Liver (tissue), 9 donors: ENCODE results near the gene RICTOR. TPM values are rescaled to one million over a fixed set of nuclear protein-coding genes. Genes with fewer than 3 reads are reported as not detected.

Experiments
- DNase-seq: peaks from one replicate; pipeline ENCODE4 v3.0.0-alpha.2; 2017; ENCODE audit warnings: low spot score
- H3K27ac ChIP-seq, 2 donors: one replicate each; pipeline ENCODE4 v1.7.0; 2013; ENCODE audit warnings: inconsistent platforms in 2 of 2, low read length in 2 of 2, control low read depth in 1 of 2, low read depth in 1 of 2, mild to moderate bottlenecking in 1 of 2
- H3K27me3 ChIP-seq, 4 donors: one replicate each; pipeline versions ENCODE4 v1.6.1 to v1.7.0; 2013; ENCODE audit warnings: low read length in 3 of 4, inconsistent platforms in 1 of 4, mild to moderate bottlenecking in 1 of 4, moderate library complexity in 1 of 4; ENCODE audit not compliant: control insufficient read depth in 4 of 4, insufficient read depth in 4 of 4
- H3K36me3 ChIP-seq, 4 donors: one replicate each; pipeline versions ENCODE4 v1.6.1 to v1.7.0; 2013; ENCODE audit warnings: low read length in 3 of 4, mild to moderate bottlenecking in 3 of 4, low read depth in 1 of 4, moderate library complexity in 1 of 4; ENCODE audit not compliant: control insufficient read depth in 4 of 4, insufficient read depth in 3 of 4
- H3K4me1 ChIP-seq, 4 donors: one replicate each; pipeline versions ENCODE4 v1.6.1 to v1.7.0; 2013; ENCODE audit warnings: low read length in 3 of 4, mild to moderate bottlenecking in 3 of 4, moderate library complexity in 1 of 4; ENCODE audit not compliant: control insufficient read depth in 4 of 4, insufficient read depth in 4 of 4
- H3K4me3 ChIP-seq, 3 donors: one replicate each; pipeline versions ENCODE4 v1.6.1 to v1.7.0; 2013; ENCODE audit warnings: low read length in 3 of 3, control low read depth in 1 of 3, low read depth in 1 of 3, mild to moderate bottlenecking in 1 of 3
- H3K9ac ChIP-seq, 2 donors: one replicate each; pipeline ENCODE4 v1.7.0; 2013; ENCODE audit warnings: low read length in 2 of 2, mild to moderate bottlenecking in 2 of 2, moderate library complexity in 2 of 2, control low read depth in 1 of 2, low read depth in 1 of 2
- H3K9me3 ChIP-seq, 4 donors: one replicate each; pipeline versions ENCODE4 v1.6.1 to v1.7.0; 2013; ENCODE audit warnings: low read length in 3 of 4; ENCODE audit not compliant: control insufficient read depth in 4 of 4
- EGR1 ChIP-seq, 2 donors: IDR thresholded peaks; 2 replicates each; pipeline ENCODE4 v1.6.1; 2016 to 2018; ENCODE audit warnings: antibody characterized with exemption in 2 of 2, low read depth in 2 of 2
- FOXA1 ChIP-seq: IDR thresholded peaks from 2 replicates; pipeline ENCODE4 v1.6.1; 2016; ENCODE audit warnings: antibody characterized with exemption
- FOXA2 ChIP-seq: IDR thresholded peaks from 2 replicates; pipeline ENCODE4 v1.6.1; 2016; ENCODE audit warnings: antibody characterized with exemption
- HNF4A ChIP-seq, 2 donors: conservative IDR thresholded peaks; 2 replicates each; pipeline ENCODE4 v1.6.1; 2016; ENCODE audit warnings: antibody characterized with exemption in 2 of 2, mild to moderate bottlenecking in 2 of 2
- HNF4G ChIP-seq: IDR thresholded peaks from 2 replicates; pipeline ENCODE4 v1.6.1; 2016; ENCODE audit warnings: antibody characterized with exemption
- NR2F2 ChIP-seq: IDR thresholded peaks from 2 replicates; pipeline ENCODE4 v1.6.1; 2016; ENCODE audit warnings: antibody characterized with exemption
- RAD21 ChIP-seq, 2 donors: IDR thresholded peaks; 2 replicates each; pipeline ENCODE4 v1.6.1; 2016; ENCODE audit warnings: antibody characterized with exemption in 2 of 2, mild to moderate bottlenecking in 2 of 2
- RXRA ChIP-seq, 2 donors: IDR thresholded peaks; 2 replicates each; pipeline ENCODE4 v1.6.1; 2017 to 2018; ENCODE audit warnings: antibody characterized with exemption in 2 of 2, mild to moderate bottlenecking in 1 of 2
- SP1 ChIP-seq: IDR thresholded peaks from 2 replicates; pipeline ENCODE4 v1.6.1; 2018; ENCODE audit warnings: antibody characterized with exemption, mild to moderate bottlenecking
- TAF1 ChIP-seq: conservative IDR thresholded peaks from 2 replicates; pipeline ENCODE4 v1.6.1; 2016; ENCODE audit warnings: antibody characterized with exemption, mild to moderate bottlenecking
- YY1 ChIP-seq: IDR thresholded peaks from 2 replicates; pipeline ENCODE4 v1.6.1; 2016; ENCODE audit warnings: antibody characterized with exemption, mild to moderate bottlenecking
- WGBS: extraction: QIAGEN DNeasy Blood & Tissue Kit; methylation state at CpG from one replicate; pipeline ENCODE4 v1.1.7; 2013; 5-methylcytosine and 5-hydroxymethylcytosine counted together
- polyA plus RNA-seq, 2 donors: library from polyadenylated mRNA; stranded (reverse) in 1 of 2; unstranded in 1 of 2; fragments of 200-250 nt in 1 of 2; fragments of >200 nt in 1 of 2; fragmentation: Nextera tagmentation in 1 of 2; extraction: Ambion mirVana in 1 of 2; gene quantifications; one replicate each; pipeline versions ENCODE4 v1.2.1 to v1.2.3, GENCODE V29; 2013 to 2015
- total RNA-seq, 2 donors: library from RNA; depleted of rRNA; stranded (reverse); fragments of >200 nt; gene quantifications; one replicate each; pipeline ENCODE4 v1.2.3, GENCODE V29; 2014
- TF ChIP-seq, protein P1 (sequence below): IDR thresholded peaks from 2 replicates; pipeline ENCODE4 v1.6.1; 2016; ENCODE audit warnings: antibody characterized with exemption
- TF ChIP-seq, protein P2 (sequence below): fragments of 150-350 bp; IDR thresholded peaks from 2 replicates; pipeline ENCODE4 v1.5.1; 2017; ENCODE audit warnings: improper control_type of control experiment, low read depth, low read length; ENCODE audit not compliant: missing input control
- TF ChIP-seq, protein P3 (sequence below): IDR thresholded peaks from 2 replicates; pipeline ENCODE4 v1.6.1; 2016; ENCODE audit warnings: antibody characterized with exemption
- TF ChIP-seq, protein P4 (sequence below): IDR thresholded peaks from 2 replicates; pipeline ENCODE4 v1.6.1; 2016; ENCODE audit warnings: antibody characterized with exemption, mild to moderate bottlenecking
- TF ChIP-seq, protein P5 (sequence below): IDR thresholded peaks from 2 replicates; pipeline ENCODE4 v1.6.1; 2016; ENCODE audit warnings: antibody characterized with exemption
- donor health status: healthy.
- donor health status: healthy.
- donor health status: healthy.
- donor health status: healthy.
- donor health status: healthy.

RICTOR gene
- total and polyA plus RNA-seq, 4 donors, result 2.1 to 24.0 (median 15.0) TPM

DNA sequence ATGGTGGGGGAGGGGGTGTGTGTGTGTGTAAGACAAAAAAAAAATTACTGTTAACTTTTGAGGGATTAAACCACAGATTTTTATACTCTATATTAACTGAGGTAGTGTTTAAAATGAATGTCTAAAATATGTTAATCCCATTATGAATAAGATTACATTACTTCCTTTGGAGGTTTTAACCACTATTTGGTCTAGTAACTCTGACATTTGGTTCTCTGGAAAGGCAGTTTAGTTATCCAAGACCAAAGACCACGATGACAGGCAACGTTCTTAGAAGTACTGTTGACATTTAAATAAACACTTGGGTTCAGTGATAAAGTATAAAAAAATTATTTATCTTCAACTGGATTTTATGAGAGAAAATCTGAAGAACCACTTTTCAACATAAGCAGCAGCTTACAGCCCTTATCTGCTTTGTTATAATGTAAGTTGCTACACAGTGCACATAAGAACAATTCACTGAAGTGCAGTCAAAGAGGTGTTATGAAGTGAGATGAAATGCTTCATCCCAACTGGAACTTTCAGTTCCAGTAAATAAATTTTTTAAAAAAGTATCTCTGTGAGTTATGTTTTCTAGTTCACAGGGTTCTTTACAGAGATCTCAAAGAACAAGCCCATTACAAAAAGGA lies 133.9 kb downstream of the RICTOR start:
- no peak overlapping the region for H3K4me3 ChIP-seq
- H3K27ac ChIP-seq, result no peak overlapping the region
- TF ChIP-seq YY1 (no peak), HNF4A (conservative IDR thresholded peaks at IDR 0.05) (no peak), HNF4G (no peak), NR2F2 (no peak), EGR1 (IDR thresholded peaks at IDR 0.05; ENCODE audit: low read depth in 2 of 2) (no peak), TAF1 (no peak), RXRA (IDR thresholded peaks at IDR 0.05) (no peak), SP1 (no peak), FOXA1 (no peak), FOXA2 (no peak), RAD21 (IDR thresholded peaks at IDR 0.05) (no peak)
- TF ChIP-seq, protein P1, sequence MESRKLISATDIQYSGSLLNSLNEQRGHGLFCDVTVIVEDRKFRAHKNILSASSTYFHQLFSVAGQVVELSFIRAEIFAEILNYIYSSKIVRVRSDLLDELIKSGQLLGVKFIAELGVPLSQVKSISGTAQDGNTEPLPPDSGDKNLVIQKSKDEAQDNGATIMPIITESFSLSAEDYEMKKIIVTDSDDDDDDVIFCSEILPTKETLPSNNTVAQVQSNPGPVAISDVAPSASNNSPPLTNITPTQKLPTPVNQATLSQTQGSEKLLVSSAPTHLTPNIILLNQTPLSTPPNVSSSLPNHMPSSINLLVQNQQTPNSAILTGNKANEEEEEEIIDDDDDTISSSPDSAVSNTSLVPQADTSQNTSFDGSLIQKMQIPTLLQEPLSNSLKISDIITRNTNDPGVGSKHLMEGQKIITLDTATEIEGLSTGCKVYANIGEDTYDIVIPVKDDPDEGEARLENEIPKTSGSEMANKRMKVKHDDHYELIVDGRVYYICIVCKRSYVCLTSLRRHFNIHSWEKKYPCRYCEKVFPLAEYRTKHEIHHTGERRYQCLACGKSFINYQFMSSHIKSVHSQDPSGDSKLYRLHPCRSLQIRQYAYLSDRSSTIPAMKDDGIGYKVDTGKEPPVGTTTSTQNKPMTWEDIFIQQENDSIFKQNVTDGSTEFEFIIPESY, result no peak
- TF ChIP-seq, protein P2, sequence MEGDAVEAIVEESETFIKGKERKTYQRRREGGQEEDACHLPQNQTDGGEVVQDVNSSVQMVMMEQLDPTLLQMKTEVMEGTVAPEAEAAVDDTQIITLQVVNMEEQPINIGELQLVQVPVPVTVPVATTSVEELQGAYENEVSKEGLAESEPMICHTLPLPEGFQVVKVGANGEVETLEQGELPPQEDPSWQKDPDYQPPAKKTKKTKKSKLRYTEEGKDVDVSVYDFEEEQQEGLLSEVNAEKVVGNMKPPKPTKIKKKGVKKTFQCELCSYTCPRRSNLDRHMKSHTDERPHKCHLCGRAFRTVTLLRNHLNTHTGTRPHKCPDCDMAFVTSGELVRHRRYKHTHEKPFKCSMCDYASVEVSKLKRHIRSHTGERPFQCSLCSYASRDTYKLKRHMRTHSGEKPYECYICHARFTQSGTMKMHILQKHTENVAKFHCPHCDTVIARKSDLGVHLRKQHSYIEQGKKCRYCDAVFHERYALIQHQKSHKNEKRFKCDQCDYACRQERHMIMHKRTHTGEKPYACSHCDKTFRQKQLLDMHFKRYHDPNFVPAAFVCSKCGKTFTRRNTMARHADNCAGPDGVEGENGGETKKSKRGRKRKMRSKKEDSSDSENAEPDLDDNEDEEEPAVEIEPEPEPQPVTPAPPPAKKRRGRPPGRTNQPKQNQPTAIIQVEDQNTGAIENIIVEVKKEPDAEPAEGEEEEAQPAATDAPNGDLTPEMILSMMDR, result no peak
- TF ChIP-seq, protein P3, sequence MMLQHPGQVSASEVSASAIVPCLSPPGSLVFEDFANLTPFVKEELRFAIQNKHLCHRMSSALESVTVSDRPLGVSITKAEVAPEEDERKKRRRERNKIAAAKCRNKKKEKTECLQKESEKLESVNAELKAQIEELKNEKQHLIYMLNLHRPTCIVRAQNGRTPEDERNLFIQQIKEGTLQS, result no peak
- TF ChIP-seq, protein P4, sequence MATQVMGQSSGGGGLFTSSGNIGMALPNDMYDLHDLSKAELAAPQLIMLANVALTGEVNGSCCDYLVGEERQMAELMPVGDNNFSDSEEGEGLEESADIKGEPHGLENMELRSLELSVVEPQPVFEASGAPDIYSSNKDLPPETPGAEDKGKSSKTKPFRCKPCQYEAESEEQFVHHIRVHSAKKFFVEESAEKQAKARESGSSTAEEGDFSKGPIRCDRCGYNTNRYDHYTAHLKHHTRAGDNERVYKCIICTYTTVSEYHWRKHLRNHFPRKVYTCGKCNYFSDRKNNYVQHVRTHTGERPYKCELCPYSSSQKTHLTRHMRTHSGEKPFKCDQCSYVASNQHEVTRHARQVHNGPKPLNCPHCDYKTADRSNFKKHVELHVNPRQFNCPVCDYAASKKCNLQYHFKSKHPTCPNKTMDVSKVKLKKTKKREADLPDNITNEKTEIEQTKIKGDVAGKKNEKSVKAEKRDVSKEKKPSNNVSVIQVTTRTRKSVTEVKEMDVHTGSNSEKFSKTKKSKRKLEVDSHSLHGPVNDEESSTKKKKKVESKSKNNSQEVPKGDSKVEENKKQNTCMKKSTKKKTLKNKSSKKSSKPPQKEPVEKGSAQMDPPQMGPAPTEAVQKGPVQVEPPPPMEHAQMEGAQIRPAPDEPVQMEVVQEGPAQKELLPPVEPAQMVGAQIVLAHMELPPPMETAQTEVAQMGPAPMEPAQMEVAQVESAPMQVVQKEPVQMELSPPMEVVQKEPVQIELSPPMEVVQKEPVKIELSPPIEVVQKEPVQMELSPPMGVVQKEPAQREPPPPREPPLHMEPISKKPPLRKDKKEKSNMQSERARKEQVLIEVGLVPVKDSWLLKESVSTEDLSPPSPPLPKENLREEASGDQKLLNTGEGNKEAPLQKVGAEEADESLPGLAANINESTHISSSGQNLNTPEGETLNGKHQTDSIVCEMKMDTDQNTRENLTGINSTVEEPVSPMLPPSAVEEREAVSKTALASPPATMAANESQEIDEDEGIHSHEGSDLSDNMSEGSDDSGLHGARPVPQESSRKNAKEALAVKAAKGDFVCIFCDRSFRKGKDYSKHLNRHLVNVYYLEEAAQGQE, result no peak
- H3K9ac ChIP-seq, result no peak overlapping the region
- no peaks in the 10 kb centered on the region for H3K27me3 ChIP-seq
- no peak for DNase-seq
- no peaks in the 10 kb centered on the region for H3K9me3 ChIP-seq
- 62% methylated on average over 2 of the region's 2 CpGs for WGBS
- no peaks in the 10 kb centered on the region for H3K4me1 ChIP-seq
- peaks cover 7 to 54% (median 28%) of the 10 kb centered on the region in 4 donors for H3K36me3 ChIP-seq

DNA sequence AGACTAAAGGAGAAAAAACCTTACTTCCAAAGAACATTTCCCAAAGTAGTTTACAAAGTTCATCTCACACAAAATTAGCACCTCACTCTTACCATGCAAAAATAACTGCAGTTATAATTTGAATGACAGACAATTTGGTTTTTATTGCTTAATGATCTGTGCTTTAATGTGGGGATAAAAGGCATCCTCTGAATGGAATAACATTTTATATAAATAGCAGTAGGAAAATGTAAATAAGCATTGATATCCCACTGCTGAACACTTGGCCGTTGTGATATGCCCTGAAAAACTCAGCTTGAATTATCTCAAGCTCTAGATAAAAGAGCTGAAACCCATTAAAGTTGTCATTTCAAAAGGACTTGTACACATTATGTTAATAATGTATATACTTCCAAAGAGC lies 135.2 kb downstream of the RICTOR start:
- no peak overlapping the region for H3K9ac ChIP-seq
- peaks cover 7 to 50% (median 18%) of the 10 kb centered on the region in 4 donors for H3K36me3 ChIP-seq
- no peaks in the 10 kb centered on the region for H3K27me3 ChIP-seq
- no peak overlapping the region for H3K4me3 ChIP-seq
- no peaks in the 10 kb centered on the region for H3K4me1 ChIP-seq
- no peak overlapping the region for H3K27ac ChIP-seq
- DNase-seq, result no peak
- no peaks in the 10 kb centered on the region for H3K9me3 ChIP-seq
- no peak for TF ChIP-seq EGR1 (IDR thresholded peaks at IDR 0.05; ENCODE audit: low read depth in 2 of 2)
- TF ChIP-seq RAD21 (IDR thresholded peaks at IDR 0.05), result no peak
- TF ChIP-seq, protein P5, sequence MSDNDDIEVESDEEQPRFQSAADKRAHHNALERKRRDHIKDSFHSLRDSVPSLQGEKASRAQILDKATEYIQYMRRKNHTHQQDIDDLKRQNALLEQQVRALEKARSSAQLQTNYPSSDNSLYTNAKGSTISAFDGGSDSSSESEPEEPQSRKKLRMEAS, result no peak
- no peak for TF ChIP-seq FOXA1
- 94% methylated on average over 1 of the region's 1 CpG for WGBS
